Endothelial cell of hepatic sinusoid (primary cell): Measurements from ENCODE around the gene YPEL2.

Source experiments
- in situ Hi-C: cut with HindIII; loops from 2 replicates; pipeline ENCODE4 v1.10.0; 2017; ENCODE audit warnings: low sequenced_read_pairs

Gene YPEL2

GRCh38 chr17:59425085-59425931, 93.9 kb downstream of the YPEL2 start:
- in situ Hi-C loops: loop anchor here (5.0 to 10.0 kb wide), 2 partner anchors 68 to 91 kb away; partner anchors contain the start of gene YPEL2

- in situ Hi-C loops: loop anchor here (5.0 to 10.0 kb wide), 2 partner anchors 69 to 91 kb away; partner anchors contain the start of gene YPEL2
Observed at GRCh38 chr17:59426031-59426430, 94.6 kb downstream of the YPEL2 start.

GRCh38 chr17:59427425-59427921, 96.0 kb downstream of the YPEL2 start:
- in situ Hi-C loops: loop anchor here (5.0 to 10.0 kb wide), 2 partner anchors 70 to 93 kb away; partner anchors contain the start of gene YPEL2

- in situ Hi-C loops: loop anchor here (5.0 to 10.0 kb wide), 2 partner anchors 71 to 93 kb away; partner anchors contain the start of gene YPEL2
Observed at GRCh38 chr17:59427996-59428395, 96.5 kb downstream of the YPEL2 start.

- in situ Hi-C loops: loop anchor here (5.0 to 10.0 kb wide), 2 partner anchors 72 to 94 kb away; partner anchors contain the start of gene YPEL2
Observed at GRCh38 chr17:59428916-59429485, 97.5 kb downstream of the YPEL2 start.

GRCh38 chr17:59431601-59432000, 100.1 kb downstream of the YPEL2 start:
- in situ Hi-C loops: no loop called here

- in situ Hi-C loops: no loop called here
Observed at GRCh38 chr17:59432657-59433056, 101.2 kb downstream of the YPEL2 start.

GRCh38 chr17:59433586-59433985, 102.1 kb downstream of the YPEL2 start:
- in situ Hi-C loops: no loop called here

GRCh38 chr17:59434429-59434828, 103.0 kb downstream of the YPEL2 start:
- in situ Hi-C loops: no loop called here

GRCh38 chr17:59435238-59435637, 103.8 kb downstream of the YPEL2 start:
- in situ Hi-C loops: no loop called here

- in situ Hi-C loops: no loop called here
Observed at GRCh38 chr17:59436900-59437299, 105.4 kb downstream of the YPEL2 start.

- in situ Hi-C loops: no loop called here
Observed at GRCh38 chr17:59437791-59438281, 106.4 kb downstream of the YPEL2 start.

- in situ Hi-C loops: no loop called here
Observed at GRCh38 chr17:59439262-59439661, 107.8 kb downstream of the YPEL2 start.

GRCh38 chr17:59439741-59440211, 108.3 kb downstream of the YPEL2 start:
- in situ Hi-C loops: no loop called here

- in situ Hi-C loops: no loop called here
Observed at GRCh38 chr17:59440757-59441463, 109.5 kb downstream of the YPEL2 start.

GRCh38 chr17:59441464-59442096, 110.1 kb downstream of the YPEL2 start:
- in situ Hi-C loops: no loop called here

GRCh38 chr17:59443106-59443505, 111.7 kb downstream of the YPEL2 start:
- in situ Hi-C loops: no loop called here
